T-helper 2 cell treated with Interferon-gamma antibody and Interleukin-4, amounts not matched to agents 100 ng/mL and 5 ng/mL, for 36 hours (primary cell): ENCODE measurements around the gene CD40. TPM values are rescaled to one million over a fixed set of nuclear protein-coding genes. Genes with fewer than 3 reads are reported as not detected.

Source experiments
- intact Hi-C: fragments of 100-400 bp; cut with micrococcal nuclease; formaldehyde crosslinking; loops from one replicate; pipeline ENCODE4 v1.15.1; 2023
- total RNA-seq: library from RNA; stranded (reverse); gene quantifications from 2 replicates; pipeline ENCODE4 v1.2.3, GENCODE V29; 2022

Gene CD40
- 0.43 and 0.61 TPM in 2 replicates for total RNA-seq

- intact Hi-C loops = no loop called here
Observed at GRCh38 chr20:46117704-46118467, at the start of gene CD40. Gene CD40, plus strand, starts transcription at chr20:46118314. Its CDS starts 30 bp downstream, at chr20:46118344.

GRCh38 chr20:46070215-46070900 lies 47.8 kb upstream of the CD40 start:
- intact Hi-C loops = no loop called here

- intact Hi-C loops = no loop called here
Observed at GRCh38 chr20:46071573-46071972, 46.5 kb upstream of the CD40 start.

GRCh38 chr20:46073024-46073423 lies 45.1 kb upstream of the CD40 start:
- intact Hi-C loops = no loop called here

DNA sequence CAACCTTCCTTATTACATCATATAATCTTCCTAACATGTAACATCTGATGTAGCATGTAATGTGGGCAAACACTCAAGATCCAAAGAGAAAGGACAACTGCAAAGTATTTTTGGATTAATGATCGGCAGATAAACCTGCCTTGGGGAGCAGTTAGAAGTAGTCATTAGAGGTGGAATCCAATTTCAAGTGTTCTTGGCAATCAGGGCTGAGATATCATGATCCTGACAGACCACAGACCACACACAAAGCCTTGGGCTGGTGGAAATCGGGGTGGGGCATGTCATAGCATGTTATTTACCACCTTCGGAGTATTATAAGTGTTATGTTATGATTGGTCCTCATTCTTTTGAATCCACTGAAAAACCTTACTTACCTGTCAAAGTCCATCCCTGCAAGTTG lies 44.7 kb upstream of the CD40 start:
- intact Hi-C loops = no loop called here

- intact Hi-C loops = no loop called here
Observed at GRCh38 chr20:46074006-46074405, 44.1 kb upstream of the CD40 start.

DNA sequence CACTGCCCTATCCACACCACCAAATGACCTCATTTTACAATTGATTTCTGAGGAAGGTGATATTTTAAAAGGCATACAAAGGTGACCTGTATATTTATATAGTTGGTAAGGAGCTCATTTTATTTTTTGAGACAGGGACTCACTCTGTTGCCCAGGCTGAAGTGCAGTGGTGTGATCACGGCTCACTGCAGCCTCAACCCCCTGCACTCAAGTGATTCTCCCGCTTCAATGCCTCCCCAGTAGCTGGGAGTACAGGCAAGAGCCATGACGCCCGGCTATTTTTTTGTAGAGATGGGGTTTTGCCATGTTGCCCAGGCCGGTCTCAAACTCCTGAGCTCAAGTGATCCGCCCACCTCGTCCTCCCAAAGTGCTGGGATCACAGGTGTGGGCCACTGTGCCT lies 41.3 kb upstream of the CD40 start:
- intact Hi-C loops = no loop called here

DNA sequence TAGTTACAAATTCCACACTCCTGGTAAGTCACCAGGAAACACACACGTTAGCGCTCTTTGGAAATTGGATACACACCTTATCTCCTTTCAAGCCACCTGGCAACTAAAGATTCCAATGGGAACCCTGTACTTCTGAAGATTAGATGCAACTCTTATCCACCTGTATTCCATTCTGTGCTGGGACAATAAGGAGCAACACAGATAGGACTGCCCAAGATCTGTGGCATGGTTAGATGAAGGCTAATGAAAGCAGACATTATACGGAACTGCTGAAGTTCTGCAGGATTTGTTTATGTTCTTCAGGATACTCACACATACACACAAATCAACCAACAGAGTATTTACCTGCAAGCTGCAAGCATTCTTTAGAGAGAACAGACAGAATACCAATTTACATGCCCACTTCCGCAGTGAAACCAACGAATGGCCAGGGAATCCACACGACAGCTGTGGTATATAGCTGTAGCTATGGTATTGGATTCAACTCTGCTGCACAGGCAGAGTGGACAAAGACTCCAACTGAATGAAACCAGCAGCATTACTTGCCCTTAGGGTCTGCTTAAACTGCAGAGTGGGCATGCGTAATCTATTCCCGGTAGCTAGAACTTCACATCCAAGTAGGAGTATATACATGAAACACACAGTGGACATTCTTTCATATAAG lies 40.3 kb upstream of the CD40 start:
- intact Hi-C loops = no loop called here

- intact Hi-C loops = no loop called here
Observed at GRCh38 chr20:46078954-46079353, 39.2 kb upstream of the CD40 start.

DNA sequence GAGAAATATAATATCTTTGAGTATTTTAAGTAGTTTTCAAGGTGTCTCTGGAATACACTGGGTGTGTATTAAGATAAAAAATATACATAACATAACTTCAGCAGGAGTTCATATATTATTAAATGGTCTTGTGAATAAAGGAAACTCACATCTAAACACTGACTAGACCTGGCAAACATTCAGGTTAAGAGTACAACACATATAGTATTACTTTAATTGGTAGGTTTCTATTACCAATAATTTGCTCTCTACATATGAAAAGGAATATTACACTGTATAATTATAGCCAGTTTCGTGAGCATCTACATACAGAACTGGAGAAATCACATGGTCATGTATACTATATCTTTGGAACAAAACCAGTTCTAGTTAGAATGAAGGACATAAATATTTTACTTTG lies 37.0 kb upstream of the CD40 start:
- intact Hi-C loops = no loop called here

- intact Hi-C loops = no loop called here
Observed at GRCh38 chr20:46083101-46083500, 35.0 kb upstream of the CD40 start.

GRCh38 chr20:46083531-46084061 lies 34.5 kb upstream of the CD40 start:
- intact Hi-C loops = no loop called here

- intact Hi-C loops = loop anchor here (5.0 kb wide), 1 partner anchor 292 kb away; the partner anchor contains the start of genes DNTTIP1 and WFDC3
Observed at GRCh38 chr20:46084805-46085178, 33.3 kb upstream of the CD40 start.

DNA sequence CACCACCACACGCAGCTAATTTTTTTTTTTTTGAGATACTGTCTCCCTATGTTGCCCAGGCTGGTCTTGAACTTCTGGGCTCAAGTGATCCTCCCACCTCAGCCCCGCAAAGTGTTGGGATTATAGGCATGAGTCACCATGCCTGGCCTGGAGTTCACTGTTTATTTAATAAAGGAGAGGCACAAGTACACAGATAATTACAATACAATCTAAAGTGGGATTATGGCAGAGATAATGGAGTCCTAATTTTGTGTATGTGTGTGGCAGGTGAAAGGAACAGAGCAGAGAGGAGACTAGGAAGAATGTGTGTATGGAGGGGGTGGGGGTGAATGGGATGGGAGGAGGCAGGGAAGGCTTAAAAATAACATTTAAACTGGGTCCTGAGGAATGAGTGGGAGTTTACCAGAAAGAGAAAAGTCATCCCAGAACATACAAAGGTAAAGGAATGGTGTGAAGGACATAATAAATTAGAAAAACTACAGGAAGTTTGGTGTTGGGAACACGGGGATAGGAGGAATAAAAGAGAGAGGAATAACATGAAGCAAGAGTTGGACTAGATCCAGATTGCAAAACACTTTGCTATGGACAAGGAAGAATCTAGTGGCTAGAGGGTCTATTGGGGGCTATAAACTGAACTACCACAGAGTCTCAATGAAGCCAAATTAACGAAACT lies 32.8 kb upstream of the CD40 start:
- intact Hi-C loops = loop anchor here (5.0 kb wide), 1 partner anchor 293 kb away; the partner anchor contains the start of genes DNTTIP1 and WFDC3

- intact Hi-C loops = loop anchor here (5.0 kb wide), 1 partner anchor 295 kb away; the partner anchor contains the start of genes DNTTIP1 and WFDC3
Observed at GRCh38 chr20:46087161-46087560, 31.0 kb upstream of the CD40 start.

GRCh38 chr20:46088409-46089166 lies 29.5 kb upstream of the CD40 start:
- intact Hi-C loops = loop anchor here (1.0 to 5.0 kb wide), 3 partner anchors 66 to 296 kb away; partner anchors contain the start of genes DNTTIP1, WFDC3 and ZNF335

DNA sequence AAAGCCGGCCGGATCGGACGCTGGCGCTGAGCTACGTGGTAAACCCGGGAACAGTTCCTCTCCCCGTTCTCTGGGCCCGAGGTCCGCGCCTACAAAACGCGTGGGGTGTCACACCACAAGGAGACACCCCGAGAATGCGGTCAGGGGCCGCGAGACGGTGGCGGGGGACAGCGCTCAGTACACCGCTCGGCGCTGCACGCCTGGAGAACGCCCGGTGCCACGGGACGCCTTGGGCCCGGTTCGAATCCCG lies 29.0 kb upstream of the CD40 start:
- intact Hi-C loops = loop anchor here (1.0 to 5.0 kb wide), 3 partner anchors 66 to 297 kb away; partner anchors contain the start of genes DNTTIP1, WFDC3 and ZNF335

DNA sequence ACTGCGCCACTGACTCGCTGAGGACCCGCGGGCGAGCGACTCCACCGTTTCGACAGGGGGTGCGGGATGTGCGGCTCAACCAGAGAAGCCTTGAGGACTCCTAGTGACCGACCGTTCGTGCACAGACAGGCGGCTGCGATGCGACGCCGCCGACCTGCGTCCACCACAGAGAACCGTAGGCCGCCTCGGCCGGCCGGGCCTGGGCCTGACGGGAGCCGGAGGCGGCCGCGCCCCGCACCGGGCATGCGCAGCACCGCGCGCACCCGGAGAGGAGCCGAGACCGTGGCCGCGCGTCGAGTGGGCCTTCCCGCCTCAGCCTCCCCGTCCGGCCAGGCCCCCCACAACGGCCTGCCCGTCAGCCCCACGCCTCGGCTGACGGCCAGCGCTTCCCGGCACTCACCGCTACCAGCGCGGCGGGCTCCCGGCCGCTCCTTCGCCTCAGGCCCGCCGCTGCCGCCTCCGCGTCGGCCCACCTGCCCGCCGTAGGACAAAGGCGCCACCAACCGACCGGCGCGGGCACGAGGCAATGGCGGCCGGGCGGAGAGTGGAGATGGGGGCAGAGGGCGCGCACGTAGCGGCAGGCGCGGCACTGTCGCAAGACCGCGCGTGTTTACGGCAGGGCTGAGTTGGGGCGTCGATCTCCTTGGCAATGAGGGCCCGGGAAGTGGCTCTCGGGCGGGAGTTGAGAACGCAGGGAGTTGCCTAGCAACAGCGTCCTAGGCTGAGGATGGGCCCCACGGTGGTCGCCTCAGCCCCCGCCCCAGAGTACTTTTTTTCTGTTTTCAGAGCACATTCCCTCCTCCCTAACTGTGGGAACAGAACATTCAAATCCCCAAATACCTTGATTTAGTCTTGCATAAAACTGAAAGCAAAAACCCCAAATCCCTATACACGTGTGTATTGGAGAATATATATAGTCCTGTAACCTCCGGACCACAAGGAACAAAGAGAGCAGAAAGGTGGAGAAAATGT lies 28.4 kb upstream of the CD40 start, which contains the start of gene NCOA5:
Gene NCOA5 (minus strand): TSS at position 546 of the 972 bp plus-strand sequence. CDS start 10,538 bp downstream, outside the sequence.
- intact Hi-C loops = loop anchor here (1.0 to 5.0 kb wide), 3 partner anchors 67 to 297 kb away; partner anchors contain the start of genes DNTTIP1, WFDC3 and ZNF335
